ENCODE results near the gene KBTBD3.

DNA sequence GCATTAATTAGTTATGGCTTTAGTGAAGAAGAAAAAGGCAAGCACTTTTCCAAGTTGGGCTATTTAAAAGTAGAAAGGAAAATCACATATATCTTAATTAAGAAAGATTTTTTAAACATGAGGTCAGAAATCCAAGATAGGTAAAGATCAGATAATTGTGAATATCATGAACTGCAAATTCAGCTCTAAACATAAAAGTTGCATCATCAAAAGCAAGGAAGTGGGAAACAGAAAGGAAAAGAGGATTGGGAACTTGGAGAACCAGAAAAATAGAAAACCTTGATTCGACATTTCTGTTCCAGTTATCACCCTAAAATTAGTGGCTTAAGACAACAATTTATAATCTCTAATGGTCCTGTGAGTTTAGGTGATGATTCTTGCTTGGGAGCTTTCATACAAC is 17.5 kb downstream of the KBTBD3 start:
- TF ChIP-seq KDM1A (IDR thresholded peaks at IDR 0.05; ENCODE audit: low read depth) (no peak), POLR2AphosphoS2 (conservative IDR thresholded peaks at IDR 0.05; ENCODE audit: low read length) (no peak), POLR2A (IDR thresholded peaks at IDR 0.05; ENCODE audit: low read length) (no peak), SMC3 (IDR thresholded peaks at IDR 0.05) (no peak), KDM5A (IDR thresholded peaks at IDR 0.05) (no peak), MAFK (IDR thresholded peaks at IDR 0.05; ENCODE audit: partially characterized antibody) (no peak), RFX5 (IDR thresholded peaks at IDR 0.05) (no peak), EP300 (IDR thresholded peaks at IDR 0.05) (no peak), EHF (CRISPR knock-in tag; IDR thresholded peaks at IDR 0.05) (no peak)
- TF ChIP-seq, protein P1, sequence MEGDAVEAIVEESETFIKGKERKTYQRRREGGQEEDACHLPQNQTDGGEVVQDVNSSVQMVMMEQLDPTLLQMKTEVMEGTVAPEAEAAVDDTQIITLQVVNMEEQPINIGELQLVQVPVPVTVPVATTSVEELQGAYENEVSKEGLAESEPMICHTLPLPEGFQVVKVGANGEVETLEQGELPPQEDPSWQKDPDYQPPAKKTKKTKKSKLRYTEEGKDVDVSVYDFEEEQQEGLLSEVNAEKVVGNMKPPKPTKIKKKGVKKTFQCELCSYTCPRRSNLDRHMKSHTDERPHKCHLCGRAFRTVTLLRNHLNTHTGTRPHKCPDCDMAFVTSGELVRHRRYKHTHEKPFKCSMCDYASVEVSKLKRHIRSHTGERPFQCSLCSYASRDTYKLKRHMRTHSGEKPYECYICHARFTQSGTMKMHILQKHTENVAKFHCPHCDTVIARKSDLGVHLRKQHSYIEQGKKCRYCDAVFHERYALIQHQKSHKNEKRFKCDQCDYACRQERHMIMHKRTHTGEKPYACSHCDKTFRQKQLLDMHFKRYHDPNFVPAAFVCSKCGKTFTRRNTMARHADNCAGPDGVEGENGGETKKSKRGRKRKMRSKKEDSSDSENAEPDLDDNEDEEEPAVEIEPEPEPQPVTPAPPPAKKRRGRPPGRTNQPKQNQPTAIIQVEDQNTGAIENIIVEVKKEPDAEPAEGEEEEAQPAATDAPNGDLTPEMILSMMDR (IDR thresholded peaks at IDR 0.05), result no peak

All from A549 (cell line).